Activated T-cell treated with anti-CD3 and anti-CD28 coated beads for 48 hours (primary cell): Measurements from ENCODE around the gene MORN3.
"Not testable (repeated sequence)": the region's sequence is repeated elsewhere in the genome, so short reads cannot be mapped to it uniquely, and the experiment has no call there.

Experiments
- DNase-seq: peaks from one replicate; pipeline ENCODE4 v3.0.0-alpha.2; 2020; ENCODE audit warnings: low read depth

MORN3 gene

DNA sequence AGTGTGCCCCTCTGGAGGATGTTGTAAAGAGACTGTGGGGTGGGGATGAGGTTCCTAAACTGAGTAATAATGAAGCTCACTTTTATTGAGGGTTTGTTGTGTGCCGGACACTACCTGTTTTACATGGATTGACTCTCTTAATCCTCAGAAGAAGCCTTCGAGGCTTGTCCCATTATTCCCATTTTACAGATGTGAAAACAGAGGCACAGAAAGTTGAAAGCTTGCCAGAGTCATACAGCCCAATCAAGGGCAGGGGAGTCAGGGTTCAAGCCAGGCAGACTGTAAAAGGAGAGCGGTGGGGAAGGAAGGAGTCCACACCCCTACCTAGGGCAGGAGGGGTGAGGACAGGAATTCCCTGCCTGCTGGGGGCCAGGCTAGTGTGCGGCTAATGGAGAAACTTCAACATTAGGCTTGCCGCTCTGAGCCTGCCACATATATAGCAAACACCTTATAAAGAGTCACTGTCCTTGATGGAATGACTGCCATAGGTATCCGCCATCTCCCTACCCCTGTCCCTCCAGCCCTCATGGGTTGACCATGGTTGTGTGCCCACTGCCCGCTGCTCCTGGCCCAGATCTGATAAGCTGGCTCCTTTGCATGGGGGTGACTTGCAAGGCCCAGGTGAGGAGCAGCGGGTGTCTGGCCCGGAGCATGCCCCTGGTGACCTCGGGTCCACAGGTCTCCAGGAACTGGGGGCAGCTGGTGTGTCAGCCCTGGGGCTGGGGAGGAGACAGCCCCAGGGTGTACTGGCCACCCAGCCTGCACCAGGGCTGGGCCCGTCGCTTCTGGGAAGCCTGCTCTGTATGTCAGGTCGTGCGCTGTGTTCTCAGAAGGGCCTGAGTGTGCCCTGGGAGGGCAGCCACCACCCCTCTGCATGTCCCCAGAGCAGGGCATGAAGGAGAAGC lies 30.9 kb downstream of the MORN3 start:
- no peak for DNase-seq

DNA sequence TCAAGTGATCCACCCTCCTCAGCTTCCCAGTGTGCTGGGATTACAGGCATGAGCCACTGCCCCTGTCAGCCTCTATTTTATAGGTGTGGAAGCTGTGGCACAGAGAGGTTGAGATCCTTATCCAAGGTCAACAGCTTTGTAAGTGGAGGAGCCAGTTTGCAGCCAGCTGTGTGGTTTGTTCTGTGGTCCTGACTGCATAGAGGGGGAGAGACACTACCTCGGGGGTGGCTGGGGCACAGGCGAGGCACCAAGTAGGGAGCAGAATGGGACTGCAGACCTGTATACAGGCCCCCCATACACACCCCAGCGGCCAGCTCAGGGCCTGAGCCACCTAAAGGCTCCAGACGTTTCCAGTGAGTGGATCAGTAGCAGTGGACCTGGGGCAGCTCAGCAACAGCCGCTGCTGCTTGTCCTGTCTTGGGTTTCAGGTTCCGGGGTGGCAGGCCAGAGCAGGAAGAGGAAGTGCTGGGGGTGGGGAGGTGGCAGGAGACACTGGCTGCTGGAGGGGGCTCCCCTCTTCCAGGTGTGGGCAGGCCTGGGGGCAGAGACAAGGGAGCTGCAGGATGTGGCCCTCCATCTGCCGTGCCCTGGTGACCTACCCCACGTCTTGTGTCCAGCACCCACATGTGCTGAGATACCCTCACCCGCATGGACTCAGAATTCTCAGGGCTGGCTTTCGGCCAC lies 32.1 kb downstream of the MORN3 start:
- DNase-seq = peak; percentile 37

DNA sequence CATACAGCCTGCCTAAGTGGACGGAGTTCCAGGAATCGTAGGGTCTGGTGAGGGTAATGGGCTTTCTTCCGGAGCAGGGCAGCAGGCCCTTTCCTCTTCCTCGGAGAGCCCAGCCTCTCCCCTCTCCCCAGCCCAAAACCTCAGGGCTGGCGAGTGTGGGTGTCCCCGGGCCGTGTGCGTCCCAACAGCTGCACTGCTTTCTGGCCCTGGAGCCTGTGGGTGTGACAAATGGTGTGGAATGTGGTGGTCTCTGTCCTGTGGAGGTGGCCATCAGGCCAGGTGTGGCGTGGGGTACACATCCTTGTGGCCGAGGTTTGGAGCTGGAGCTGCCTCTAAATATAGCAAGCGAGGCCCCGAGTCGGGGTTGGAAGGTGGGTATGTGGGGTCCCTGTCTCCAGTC lies 34.6 kb downstream of the MORN3 start:
- no peak for DNase-seq

DNA sequence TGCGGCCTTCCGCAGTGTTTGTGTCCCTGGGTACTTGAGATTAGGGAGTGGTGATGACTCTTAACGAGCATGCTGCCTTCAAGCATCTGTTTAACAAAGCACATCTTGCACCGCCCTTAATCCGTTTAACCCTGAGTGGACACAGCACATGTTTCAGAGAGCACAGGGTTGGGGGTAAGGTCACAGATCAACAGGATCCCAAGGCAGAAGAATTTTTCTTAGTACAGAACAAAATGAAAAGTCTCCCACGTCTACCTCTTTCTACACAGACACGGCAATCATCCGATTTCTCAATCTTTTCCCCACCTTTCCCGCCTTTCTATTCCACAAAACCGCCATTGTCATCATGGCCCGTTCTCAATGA lies 35.6 kb downstream of the MORN3 start:
- DNase-seq = not testable (repeated sequence)

DNA sequence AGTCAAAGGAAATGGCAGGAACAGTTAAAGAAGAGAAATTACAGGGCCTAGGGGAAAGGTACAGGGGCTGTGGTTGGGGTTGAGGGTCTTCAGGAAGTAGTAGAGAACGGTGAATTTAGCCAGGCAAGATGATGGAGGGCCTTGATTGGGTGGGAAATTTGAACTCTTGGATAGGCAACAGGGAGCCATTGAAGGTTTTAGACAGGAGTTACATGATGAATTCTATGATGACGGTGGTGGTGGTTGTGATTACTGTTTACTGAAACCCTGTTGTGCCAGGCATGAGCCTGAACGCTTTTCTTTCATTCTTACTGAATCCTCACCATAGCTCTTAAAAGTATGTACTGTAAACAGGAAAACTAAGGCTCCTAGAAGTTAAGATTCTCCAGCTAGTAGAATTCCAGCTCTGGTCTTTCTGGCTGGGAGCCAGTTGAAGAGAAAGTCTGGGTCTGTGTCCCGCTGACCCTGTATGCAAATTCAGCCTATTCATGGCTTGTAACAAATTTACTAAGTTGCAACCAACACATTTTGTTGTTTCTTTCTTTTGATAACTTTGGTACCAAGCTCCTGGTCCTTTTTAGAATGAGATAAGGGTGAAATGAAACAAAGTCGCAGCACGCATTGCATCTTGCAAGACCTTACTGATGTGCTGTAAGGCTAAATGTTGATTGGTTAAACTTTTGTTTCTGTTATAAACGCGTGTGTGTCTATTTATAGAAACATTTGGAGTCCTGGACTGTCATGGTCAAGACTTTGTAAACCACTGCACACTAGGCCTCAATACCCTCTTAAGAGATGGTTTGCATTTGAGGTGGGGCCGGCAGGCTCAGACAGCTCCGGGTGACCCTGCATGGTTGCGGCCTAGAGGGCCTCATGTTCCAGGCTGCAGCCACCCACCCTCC lies 37.1 kb downstream of the MORN3 start:
- DNase-seq = no peak

DNA sequence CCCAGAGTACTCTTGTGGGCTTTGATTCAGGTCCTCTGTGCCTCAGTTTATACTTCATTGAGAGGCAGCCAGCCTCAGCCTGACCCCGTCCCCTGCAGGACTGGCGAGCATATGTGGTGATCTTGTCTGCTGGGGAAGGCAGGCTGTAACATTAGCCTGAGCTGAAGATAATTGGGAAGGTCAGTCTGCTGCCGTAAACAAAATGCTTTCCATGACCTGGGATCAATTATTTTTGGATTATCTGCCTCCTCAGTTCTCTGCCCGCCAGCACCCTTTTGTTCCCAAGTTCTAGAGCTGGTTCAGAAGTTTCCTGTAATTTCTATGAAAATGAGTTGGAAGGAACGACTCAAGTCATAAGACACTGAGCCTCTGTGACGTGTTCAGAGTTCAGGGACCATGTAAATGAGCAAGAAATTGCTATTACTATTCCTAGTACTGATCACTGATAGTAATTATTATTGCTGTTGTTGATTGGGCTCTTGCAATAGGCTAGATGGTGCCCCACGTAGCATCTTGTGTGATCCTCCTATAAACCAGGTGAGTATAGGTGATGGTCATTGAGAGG lies 38.6 kb downstream of the MORN3 start:
- no peak for DNase-seq

DNA sequence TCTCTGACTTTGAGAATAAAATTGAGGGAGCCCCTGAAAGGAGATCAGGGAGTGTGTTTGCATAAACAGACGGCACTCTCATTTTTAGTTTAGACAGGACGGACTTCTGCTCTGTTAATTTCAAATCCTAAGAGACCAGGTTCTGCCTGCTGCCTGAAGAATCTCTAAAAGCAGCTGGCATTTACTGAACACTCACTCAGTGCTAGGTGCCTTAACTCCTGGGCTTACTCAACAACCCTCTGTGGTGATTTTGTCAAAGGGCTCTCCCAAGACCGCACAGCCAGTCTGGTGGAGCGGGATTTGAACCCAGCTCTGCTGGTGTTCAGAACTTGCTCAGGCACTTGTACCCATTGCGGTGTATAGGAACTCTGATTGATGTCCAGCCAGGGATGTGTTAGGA lies 40.9 kb downstream of the MORN3 start:
- DNase-seq = no peak

DNA sequence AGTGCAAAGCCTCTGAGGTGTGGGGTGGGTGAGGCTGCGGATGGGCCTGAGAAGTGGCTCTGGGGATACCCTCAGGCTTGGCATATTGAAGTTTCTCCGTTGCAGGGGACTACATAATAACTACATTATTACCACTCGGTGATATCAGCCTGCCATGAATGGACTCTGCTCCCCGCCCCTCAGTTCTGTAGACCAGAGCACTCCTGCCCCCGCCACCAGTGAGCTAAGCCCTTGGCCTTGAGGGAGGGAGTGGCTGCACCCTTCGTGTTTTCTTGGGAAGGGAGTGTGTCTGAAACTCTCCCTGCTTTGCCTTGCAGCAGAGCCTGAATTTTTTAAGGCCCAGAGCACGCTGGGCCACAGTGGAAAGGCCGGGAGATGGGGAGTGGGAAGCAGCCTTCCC lies 41.4 kb downstream of the MORN3 start:
- DNase-seq = no peak

DNA sequence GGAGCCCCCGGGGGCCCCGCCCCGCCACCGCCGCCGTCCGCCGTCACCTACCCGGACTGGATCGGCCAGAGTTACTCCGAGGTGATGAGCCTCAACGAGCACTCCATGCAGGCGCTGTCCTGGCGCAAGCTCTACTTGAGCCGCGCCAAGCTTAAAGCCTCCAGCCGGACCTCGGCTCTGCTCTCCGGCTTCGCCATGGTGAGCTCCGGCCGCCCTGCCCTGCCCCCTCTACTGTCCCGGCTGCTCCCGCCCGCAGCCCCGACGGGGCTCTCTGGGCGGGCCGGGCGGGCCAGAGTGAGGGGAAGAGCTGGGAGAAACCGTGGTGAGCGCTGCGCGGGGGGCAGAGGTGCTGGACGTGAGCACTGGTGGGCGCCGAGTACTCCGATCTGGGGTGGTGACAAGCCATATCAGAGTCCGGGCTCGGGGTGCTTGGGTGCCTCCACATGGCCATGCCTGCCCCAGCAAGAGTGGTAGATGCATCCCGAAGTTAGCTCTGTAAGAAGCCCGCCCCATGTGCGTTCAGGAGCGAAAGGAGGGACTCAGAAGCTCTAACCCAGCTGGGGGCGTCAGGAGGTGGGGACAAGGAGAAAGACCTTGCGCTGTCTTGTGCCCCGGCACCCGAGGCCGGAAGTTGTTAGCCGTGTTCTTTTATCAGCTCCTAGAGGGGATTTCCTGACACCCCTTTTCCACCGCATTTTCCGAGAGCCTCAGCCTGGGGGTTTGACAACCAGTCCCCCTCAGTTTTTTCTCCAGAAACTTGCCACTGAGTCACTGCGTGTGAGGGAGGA lies 42.4 kb downstream of the MORN3 start:
- DNase-seq = peak; percentile 82

DNA sequence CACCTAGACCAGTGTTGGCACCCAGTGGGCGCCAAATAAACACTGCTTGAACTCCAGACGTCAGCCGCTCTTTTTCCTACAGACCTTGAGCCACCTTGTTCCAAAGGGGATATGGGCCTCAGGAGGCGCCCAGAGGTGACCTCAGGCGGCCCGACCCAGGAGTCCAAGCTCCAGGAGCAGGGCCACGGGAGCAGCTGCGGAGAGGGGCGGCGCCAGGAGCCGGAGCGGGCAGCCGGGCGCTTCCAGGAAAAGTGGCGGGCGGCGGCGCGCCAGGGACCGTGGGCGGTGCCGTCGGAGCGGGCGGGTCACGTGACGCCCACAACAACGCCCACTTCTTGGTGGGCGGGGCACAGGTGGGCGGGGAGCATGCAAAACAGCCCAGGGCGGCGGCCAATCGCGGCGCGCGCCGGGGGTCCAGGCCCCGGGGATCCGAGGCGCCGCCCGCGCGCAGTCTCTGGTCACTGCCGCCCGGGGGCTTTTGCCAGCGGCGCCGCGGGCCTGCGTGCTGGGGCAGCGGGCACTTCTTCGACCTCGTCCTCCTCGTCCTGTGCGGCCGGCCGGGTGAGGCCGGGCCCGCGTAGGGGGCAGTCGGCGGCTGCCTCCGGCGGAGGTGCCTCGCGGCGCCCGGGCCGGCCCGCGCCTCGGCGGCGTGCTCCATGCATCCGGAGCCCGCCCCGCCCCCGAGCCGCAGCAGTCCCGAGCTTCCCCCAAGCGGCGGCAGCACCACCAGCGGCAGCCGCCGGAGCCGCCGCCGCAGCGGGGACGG lies 43.2 kb downstream of the MORN3 start, which contains the start of gene ORAI1:
TSS of gene ORAI1 (plus strand) at position 444 of the 766 bp plus-strand sequence.
- peak; percentile 96 for DNase-seq

DNA sequence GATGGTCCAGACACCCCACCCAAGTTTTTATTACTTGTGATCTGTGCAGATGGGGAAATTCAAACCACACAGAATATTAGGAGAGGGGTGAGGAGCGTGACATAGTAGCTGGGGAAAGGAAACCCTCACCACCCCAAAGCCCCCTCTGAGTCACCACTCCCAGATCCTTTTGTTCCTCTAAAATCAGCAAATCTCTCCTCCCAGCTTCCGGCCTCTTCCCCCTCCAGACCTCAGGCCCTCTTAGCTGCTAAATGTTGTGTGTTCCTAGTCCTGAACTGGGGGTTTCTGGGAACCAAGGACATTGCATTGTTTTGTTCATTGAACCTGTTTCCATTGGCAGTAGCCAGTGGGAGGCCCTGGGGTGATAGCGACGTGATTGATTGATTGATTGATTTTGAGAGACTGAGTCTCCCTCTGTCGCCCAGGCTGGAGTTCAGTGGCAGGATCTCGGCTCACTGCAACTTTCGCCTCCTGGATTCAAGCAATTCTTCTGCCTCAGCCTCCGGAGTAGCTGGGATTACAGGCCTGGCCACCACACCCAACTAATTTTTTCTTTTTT lies 49.0 kb downstream of the MORN3 start:
- no peak for DNase-seq

DNA sequence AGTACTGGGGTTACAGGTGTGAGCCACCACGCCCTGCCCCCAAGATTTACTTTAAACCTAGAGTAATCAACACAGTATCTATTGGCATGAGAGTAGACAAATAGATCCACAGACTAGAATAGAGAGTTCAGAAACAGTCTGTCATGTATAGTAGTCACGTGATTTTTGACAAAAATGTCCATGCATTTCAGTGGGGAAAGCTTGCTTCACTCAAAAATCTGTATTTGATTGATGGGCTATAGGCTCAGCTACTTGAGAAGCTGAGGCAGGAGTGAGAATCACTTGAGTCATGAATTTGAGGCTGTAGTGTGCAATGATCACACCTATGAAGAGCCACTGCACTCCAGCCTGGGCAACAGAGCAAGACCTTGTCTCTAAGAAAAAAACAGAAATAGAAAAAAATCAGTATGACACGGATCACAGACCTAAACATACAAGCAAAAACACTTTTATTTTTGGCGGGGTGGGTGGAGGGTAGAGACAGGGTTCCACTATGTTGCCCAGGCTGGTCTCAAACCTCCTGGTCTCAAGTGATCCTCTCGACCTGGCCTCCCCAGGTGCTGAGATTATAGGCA lies 50.7 kb downstream of the MORN3 start:
- no peak for DNase-seq

DNA sequence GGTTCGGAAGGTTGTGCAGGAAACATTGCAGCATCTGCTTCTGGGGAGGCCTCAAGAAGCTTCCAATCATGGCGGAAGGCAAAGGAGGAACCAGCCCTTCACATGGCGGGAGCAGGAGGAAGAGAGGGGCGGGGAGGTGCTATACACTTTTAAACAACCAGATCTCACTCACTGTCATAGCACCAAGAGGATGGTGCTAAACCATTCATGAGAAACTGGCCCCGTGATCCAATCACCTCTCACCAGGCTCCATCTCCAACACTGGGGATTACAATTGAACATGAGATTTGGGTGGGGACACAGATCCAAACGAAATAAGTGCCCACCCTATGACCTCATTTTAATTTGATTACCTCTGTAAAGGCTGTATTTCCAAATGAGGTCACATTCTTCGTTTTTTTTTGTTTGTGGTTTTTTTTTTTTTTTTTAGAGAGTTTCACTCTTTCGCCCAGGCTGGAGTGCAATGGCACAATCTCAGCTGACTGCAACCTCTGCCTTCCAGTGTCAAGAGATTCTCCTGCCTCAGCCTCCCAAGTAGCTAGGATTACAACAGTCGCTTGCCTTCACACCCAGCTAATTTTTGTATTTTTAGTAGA lies 54.5 kb downstream of the MORN3 start:
- no peak for DNase-seq

DNA sequence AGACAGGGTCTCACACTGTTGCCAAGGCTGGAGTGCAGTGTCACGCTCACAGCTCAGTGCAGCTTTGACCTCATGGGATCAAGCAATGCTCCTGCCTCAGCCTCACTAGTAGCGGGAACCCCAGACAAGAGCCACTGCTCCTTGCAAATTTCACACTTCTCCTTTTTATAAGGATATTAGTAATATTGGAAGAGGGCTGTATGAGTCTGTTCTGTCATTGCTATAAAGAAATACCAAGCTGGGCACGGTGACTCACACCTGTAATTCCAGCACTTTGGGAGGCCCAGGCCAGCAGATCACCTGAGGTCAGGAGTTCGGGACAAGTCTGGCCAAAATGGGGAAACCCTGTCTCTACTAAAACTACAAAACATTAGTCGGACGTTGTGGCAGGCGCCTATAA lies 56.0 kb downstream of the MORN3 start:
- DNase-seq = no peak

DNA sequence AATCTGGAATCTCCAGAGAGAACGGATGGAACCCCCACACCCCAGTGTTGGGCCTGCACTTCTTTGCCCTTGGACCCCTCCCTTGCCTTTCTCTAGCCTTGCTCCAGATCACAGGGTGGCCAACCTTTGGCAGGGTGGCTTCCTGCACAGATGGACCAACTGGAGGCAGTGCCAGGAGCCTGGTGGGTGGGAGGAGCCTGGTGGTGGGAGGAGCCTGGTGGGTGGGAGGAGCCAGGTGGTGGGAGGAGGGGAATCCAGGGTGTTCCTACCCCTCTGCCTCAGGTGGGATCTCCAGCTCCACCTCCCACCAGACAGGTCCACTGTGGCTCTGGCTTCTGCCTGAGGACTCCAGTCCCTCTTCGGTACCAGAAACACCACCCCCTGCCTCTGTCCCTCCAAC lies 58.1 kb downstream of the MORN3 start:
- DNase-seq = no peak

DNA sequence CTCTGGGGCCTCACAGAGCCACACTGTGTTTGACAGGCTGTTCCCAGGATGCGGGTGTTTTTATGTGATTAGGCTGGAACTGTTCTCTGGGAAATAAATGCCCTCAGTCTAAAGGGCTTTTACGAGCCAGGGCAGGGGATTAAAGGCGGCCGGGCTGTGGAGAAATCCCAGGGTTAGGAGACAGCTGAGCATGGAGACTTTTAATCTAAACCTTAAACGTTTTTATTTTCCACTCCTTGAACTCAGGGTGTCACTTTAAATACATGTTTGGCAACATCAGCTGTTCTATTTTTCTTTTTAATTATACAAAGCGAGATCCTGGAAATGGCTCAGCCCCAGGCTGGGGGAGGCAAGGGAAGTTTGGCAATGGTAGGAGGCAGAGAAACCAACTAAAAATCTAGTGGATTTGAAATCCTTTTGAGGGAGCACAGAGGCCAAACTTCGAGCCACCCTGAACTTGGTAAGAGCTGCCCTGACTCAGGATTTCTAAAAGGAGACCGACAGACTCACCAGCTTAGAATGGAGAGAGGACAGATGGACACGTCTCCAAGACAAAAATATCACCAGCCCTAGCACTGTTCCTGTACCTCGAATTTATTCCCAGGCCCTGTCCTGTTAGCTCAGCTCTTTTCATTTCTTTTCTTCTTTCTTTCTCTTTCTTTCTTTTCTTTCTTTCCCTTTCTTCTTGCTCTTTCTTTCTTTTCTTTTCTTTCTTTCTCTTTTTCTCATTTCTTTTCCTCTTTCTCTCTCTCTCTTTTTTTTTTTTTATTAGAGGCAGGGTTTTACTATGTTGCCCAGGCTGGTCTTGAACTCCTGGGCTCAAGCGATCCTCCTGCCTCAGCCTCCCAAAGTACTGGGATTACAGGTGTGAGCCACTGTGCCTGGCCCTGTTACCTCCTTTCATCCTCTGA lies 59.0 kb downstream of the MORN3 start:
- DNase-seq = no peak

DNA sequence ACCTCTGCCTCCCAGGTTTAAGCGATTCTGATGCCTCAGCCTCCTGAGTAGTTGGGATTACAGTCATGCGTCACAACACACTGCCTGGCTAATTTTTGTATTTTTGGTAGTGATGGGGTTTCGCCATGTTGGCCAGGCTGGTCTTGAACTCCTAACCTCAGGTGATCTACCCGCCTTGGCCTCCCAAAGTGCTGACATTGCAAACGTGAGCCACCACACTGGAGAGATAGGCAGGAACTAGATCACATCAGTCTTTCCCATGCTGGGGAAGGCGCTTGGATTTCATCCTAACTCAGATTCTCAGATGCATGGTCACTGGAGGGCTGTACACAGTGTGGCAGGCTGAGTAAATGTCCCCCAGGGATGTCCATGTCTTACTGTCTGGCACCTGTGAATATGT lies 61.2 kb downstream of the MORN3 start:
- DNase-seq = no peak

DNA sequence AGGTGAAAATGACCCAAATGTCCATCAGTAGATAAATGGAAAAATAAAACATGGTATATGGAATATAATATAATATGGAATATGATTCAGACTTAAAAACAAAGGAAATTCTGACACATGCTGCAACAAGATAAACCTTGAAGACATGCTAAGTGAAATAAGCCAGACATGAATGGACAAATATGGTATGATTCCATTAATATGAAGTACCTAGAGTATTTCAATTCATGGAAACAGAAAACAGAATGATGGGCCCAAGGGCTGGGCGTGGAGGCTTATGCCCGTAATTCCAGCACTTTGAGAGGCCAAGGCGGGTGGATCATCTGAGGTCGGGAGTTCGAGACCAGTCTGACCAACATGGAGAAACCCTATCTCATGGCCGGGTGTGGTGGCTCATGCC lies 65.9 kb downstream of the MORN3 start:
- no peak for DNase-seq
